HG02852 (cell line): ENCODE measurements around the gene KIRREL1.

Experiments
- ATAC-seq: cut with Tn5 transposase; IDR thresholded peaks from one replicate; pipeline ENCODE4 v1.9.1; 2021; ENCODE audit warnings: mild to moderate bottlenecking, moderate library complexity; ENCODE audit not compliant: unreplicated experiment

Gene KIRREL1

DNA sequence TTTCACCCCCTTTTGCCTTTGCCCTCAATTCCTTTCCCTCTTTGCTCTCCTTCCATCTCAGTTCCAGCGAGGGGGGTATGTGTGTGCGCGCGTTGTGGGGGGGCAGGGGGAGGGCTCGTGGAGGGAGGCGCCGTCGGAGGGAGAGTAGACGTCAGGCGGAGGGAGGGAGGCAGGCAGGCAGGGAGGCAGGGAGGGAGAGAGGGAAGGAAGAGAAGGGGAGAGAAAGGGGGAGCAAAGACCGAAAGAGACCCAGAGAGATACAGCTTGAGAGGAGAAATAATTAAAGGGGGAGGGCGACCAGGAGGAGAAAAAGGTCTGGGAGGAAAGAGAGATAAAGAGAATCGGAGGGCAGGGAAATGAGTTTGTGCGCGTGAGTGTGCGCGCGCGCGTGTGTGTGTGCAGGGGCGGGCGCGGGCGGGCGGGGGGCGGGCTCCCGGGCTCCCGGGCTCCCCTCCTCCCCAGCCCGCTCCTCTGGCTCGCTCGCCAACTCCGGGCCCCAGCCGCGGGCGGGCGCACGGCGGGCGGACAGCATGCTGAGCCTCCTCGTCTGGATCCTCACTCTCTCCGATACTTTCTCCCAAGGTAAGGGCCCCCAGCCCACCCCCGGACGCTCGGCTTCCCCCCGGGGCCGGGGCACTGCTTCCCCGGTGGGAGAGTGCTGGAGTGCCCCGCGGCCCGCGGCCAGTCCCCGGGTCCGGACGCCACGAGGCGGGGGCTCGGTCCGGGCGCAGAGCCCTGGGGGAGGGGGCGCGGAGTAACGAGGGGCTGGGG lies at the start of gene KIRREL1:
KIRREL1 (plus strand) TSS at position 499 of the 771 bp plus-strand sequence; CDS start at position 531, 32 bp downstream.
- no peak for ATAC-seq

DNA sequence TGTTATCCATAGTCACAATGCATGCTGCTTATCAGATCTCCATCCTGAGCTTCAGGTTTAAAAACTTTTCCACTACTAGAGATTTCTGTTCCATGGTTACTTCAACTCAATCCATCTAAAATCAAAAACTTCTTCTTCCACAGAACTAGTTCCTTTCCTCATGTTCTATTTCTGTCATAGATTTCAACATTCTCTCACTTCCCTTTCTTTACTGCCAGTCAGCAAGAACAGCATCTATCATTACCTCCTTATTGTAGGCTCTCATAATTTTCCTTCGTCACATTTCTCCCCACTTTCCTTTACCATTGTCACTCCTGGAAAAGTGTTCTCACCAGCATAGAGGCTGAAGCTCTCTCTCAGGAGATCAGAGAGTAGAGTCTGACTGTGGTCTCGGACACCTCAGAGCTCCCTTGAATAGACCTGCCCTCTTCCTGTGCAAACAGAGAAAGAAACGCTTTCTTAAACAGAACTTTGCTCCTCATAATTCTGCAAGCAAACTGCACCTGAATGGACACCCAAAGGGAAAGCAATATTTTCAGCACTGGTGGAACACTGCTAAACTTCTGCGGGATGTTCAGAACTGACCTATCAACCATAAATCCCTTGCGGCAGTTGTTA lies 48.7 kb upstream of the KIRREL1 start:
- no peak for ATAC-seq

DNA sequence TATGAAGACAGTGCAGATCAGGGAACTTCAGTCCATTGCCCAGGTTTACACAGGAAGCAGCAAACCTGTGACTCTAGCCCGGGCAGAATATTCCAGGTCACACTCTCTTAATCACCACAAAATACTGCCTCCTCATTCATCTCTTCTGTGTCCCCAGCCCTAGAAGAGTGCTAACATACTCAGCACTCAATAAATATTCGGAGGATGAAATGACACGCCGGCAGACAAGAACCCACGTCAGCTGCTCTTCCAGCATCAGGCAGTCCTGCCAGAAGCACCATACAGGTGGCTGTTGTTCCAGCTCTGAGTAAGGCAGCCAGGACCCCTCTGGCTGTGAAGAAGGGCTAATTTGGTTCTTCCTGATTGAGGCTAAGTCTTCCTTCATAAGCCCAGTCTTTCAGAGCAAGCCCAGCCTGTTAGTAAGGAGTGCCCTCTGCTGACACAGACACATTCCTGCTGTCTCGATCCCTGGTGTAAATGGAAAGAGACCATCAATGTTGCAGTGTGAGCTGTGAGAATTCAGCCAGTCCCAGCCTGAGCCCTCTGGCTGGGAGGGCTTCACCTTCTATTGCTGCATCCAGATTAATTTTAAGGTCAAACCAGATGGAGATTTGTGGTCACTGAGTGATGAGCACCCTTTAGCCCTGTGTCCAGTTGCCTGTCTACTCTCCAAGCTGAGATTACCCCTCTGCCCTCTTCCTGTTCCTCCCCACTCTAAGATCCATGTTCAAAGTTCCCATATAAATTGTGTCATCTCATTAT lies 45.0 kb upstream of the KIRREL1 start:
- no peak for ATAC-seq

DNA sequence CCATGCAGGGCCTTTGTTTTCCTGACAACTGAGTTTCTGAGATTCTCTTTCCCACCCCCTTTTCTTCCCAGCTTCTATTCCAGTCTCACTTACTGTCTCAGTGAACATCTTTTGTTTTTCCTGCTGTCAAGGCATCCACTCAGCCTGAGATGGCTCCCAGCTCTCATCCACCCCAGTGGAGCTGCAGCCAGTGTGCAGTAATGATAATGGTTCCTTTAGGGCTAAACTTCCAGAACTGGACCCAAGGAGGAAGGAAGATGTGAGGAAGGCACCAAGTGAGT lies 44.4 kb upstream of the KIRREL1 start:
- no peak for ATAC-seq

DNA sequence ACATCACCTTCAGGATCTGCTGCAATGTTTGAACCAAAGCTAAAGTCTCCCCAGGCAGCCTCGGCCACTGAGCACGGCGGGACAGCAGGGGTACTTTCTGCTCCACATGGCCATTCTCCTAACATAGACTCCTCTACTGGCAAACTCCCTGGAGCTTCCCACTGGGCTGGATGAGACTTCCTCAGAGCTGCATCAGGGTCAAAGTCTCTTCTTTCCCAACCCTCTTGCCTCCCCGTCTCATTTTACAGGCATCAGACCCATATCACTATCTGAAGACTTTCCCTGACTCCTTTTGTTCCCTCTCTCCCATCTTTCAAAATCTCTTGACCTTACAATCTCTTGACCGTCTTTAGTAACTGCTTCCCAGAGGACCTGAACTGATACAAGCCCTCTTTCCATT lies 42.2 kb upstream of the KIRREL1 start:
- ATAC-seq = no peak

DNA sequence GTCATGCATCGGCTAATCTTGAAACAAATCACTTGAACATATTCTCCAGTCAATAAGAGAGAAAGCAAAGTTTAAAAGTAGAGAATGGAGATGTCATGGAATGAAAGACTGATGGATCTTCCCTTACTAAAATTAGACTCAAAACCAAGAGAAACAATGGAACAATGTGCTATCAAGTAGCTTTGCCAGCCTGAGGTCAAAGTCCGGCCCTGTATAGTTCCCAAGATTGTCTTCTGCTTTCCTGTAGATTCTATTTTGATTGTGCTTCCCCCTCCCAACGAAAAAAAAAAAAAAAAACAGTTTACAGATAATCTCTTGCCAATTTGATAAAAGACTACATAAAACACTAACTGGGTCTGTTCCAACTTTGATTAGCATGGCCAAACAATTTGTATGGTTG lies 40.8 kb upstream of the KIRREL1 start:
- no peak for ATAC-seq

DNA sequence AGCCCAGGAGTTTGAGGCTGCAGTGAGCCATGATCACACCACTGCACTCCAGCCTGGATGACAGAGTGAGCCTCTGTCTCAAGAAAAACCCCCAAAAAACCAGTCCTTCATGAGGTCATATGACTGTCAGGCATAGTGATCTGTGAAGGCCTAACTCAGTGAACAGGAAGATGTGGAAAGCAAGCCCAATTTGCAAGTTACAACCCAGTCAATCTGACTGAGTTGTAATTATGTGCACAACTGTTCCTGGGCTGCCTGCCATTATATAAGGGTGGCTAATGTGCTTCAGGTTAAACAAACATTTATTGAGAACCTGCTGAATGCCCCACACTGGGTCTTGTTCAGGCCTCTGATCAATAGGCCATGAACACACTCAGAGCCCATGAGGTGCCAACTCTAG lies 38.2 kb upstream of the KIRREL1 start:
- no peak for ATAC-seq

DNA sequence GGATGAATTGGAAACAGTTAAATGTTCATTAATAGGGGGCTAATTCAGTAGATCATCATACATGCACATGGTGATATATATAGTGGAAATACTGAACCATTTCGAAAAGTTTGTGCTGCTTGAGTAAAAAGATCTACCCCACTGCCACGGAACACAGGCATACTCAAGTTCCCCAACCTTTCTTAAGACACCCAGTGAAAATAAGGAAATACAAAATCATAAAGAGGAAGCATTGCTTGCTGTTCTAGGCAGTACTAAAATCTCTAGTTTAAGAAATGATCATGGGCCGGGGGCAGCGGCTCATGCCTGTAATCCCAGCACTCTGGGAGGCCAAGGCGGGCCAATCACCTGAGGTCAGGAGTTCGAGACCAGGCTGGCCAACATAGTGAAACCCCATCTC lies 37.6 kb upstream of the KIRREL1 start:
- ATAC-seq = no peak

DNA sequence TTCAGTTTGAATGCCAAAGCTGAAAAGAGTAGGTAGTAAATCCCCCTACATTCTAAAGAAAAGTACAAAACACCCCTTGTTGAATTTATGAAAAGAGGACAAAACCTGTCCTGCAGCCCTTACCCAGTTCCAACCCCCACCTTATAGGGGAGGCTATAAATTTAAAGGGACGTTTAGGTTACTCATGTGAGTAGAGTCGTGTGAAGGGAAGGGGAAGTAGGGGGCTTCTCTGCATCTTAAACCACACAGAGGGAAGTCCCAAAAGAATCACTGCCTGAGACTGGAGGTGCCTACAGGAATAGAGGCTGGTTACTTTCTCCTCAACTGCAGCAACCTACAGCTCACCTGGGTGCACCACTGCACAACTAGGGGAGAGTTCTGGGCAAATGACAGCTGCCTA lies 36.7 kb upstream of the KIRREL1 start:
- no peak for ATAC-seq

DNA sequence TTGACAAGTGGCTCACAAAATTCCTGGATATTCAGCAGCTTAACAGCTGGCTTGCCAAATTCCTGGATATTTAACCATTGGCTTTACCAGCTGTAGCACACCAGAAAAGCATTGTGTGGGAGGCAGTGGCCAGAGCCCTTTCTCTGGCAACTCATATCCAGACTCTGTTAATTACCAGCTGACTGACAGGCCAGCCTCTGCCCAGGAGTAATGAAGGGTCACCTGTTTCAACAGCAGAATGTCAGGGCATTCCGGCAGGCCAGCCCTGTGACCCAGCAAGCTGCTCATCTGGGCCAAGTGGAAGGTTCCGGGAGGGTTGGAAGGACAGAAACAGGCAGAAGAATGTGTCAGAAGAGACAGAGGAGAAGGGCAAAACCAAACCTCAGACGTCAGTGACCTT lies 35.2 kb upstream of the KIRREL1 start:
- no peak for ATAC-seq

DNA sequence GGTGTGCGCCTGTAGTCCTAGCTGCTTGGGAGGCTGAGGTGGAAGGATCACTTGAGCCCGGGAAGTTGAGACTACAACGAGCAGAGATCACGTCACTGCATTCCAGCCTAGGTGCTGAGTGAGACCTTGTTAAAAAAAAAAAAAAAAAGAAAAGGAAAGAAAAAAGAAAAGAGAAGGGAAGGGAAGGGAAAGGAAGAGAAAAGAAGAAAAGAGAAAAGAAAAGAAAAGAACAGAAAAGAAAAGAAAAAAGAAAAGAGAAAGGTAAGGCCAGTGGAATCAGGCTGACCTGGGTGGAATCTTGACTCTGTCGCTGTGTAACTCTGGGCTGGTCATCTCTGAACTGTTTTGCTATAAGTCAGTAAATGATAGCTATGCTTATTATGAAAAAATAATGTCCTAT lies 33.7 kb upstream of the KIRREL1 start:
- ATAC-seq = no peak

DNA sequence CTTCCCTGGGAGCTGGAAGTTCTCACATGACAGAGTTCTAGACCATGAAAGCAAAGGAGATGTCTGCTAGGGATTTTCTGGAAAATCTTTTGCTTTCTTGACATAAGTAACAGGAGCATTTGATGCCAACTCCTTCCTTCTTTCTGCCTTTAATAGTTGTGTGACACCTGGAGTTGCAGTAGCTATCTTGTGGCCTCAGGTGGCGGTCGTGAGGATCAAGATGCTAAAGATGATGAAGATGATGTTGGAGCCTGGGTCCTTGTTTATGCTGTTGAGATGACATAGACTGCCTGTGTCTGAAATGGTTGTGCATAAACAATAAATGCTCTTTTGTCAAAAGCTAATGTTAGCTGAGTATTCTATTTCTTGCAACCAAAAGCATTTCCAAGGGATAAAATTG lies 32.7 kb upstream of the KIRREL1 start:
- ATAC-seq = no peak

DNA sequence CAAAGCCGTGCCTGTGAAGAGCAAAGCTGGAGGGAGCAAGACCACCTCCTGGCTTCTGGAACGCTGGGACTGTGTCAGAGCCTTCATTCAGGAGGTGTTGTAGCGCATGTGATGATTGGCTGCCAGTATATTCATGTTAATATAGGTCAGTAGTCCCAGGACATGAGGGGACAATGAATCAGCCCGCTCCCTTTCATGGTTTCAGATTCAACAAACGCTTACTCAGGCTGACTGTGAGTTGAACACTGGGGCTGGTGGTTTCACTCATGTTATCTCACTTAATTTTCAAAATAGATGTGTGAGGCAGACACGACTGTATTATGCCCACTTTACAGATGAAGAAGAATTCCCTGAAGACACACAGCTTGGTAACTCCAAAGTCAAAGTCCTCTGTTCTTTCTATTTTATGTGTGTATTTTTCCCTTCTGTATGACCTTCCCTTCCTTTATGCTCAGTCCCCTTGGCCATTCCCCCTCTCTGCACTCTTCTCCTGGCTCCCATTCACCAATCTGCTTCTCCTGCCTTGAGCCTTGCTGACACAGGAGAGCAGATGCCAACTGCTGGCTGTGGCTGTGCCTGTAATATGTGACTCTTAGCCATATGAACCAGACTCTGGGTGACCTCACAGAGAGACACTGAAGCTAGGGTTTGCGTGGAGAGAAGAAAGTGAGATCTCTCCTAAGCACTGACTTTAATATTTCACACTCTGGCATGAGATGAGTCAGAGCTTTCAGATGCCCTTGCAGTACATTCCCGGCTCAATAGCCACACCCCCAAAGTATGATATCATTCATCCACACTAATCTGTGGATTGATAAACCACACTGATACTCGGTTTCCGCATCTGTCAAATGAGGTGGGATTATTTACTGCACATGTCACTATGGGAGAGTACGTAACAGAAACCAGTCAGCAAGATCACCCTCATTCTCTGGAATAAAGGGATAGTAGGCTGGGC lies 31.4 kb upstream of the KIRREL1 start:
- peak; percentile 54 for ATAC-seq

DNA sequence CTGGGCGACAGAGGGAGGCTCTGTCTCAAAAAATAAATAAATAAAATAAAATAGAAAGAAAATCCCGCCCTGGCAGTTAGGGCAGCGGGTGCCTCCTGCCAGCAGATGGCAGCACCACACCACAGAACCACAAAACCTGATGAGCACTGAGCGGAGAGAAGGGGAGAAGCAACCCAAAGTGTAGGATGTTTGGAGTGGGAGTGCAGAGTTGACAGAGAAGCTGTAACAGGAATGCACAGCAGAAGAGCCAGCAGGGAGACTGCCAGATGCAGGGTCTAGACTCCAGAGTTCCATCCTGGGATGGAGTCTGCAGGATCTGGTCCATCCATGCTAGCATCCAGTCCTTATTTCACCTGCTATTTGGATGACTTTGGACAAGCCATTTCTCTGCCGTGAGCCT lies 29.7 kb upstream of the KIRREL1 start:
- no peak for ATAC-seq

DNA sequence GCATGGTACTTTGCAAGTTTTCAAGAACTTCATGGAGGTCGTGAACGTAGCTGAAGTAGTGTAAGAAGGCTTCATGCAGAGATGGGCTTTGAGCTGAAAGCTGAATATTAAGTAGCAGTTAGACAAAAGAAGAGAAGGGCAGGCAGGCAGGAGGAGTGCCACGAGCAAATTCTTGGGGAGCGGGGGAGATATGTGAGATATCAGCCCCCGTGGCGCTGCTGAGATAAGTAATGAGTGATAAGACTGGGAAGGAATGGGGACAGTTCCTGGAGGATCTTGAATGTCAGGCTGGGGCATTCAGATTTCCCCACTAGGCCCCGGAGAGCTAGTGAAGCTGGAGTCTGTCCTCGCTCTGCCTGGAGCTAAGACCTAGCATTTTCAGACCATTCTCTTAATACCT lies 27.9 kb upstream of the KIRREL1 start:
- ATAC-seq = no peak

DNA sequence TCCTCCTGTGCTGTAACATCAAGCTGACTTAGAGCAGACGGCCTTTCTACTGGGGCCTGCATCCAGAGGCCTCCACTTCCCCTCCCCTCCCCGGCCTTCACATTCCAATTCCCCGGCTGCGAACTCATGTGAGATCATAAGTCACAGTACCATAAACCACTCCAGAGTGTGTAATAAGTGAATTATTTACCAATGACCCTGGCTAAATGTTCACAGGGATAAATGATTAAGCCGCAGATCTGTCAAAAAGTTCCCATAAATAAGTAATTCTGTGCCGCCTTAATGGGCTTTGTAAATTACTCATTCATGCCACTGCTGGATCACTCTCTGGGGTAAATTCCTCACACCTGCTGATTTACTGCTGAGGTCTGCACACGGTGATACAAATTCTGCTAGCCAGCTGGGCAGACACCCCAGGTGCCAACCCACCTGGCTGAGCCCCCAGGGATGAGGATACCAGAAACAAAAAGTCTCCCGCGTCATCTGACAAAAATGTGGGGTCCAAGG lies 27.4 kb upstream of the KIRREL1 start:
- ATAC-seq = no peak

DNA sequence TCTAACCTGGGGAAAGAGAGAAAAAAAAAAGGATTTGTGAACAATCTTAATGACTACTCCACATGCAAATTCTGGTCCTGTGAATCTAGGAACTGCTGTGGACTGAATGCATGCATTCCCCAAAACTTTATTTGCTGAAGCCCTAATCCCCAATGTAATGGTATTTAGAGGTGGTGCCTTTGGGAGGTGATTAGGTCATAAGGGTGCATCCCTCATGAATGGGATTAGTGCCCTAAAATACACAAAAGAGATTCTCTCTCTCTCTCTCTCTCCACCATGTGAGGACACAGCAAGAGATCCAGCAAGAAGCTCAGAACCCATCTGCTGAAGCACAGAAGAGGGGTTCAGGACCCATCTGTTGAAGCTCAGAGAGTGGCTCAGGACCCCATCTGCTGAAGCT lies 26.2 kb upstream of the KIRREL1 start:
- ATAC-seq = no peak

DNA sequence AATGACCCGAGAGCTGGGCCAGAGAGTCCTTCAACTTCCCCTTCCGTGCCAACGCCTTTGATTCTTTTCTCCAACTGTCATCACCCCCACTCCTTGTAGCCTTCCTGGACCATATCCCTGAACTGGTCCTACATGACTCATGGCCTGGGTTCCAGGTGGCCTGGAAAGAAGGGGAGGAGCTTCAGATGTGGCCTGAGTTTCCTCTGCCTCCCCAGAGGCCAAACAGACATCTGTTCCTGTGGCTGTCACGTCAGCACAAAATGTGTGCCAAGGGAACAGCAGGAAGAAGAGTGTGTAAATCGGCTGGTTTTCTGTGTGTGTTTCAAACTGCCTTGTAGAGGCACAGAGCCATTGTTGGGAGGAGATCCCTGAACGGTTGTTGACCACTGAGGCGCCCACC lies 24.9 kb upstream of the KIRREL1 start:
- ATAC-seq = no peak

DNA sequence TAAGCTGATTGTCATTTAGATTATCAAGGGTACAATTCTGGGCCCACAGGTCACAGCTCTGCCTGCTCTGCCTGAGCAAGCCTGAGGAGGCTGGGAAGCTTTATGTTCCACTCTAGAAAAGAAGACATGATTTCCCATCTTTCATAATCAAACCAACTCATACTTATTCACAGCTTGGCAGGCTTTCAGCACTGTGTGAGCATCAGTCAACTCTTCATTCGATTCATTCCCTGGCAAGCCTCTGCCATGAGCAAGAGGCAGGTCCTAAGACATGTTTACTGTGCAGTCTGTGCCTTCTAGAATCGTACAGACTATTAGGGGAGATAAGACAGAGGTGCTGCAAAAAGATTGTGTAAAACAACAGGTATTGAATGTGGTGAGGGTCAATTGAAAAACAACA lies 24.5 kb upstream of the KIRREL1 start:
- no peak for ATAC-seq

DNA sequence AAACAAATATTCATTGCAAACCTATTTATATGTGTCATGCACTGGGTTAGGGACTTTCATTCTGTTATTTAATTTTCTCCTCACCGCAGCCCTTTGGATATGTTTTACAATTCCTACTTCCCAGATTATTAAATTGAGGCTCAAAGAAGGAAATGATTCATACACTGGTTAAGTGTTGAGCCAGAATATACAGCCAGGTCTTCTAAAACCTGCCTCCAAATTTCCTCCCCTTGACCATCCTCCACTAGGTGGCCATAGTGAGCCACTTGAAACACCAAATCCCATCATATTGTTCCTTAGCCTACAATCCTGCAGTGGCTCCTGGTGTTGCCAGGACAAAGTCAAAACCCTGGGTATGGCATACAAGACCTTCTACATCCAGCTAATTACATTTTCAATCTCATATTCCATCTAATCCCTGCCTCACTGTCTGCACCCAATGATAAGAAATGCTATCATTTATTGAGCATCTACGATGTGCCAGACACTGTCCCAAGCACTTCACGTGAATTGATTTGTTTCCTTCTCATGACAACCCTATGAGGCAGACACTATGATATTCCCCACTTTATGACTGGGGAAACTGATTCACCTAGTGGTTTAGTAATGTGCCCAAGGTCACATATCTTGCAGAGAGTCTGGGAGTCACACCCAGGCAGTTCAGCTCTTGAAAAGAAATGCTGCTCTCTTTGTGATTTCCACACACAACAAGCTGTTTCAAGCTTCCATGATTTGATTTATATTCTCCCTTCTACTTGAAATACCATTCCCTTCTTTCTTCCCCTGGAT lies 23.6 kb upstream of the KIRREL1 start:
- no peak for ATAC-seq
